Measurements from ENCODE around the gene UBALD1. TPM values are rescaled to one million over a fixed set of nuclear protein-coding genes. Genes with fewer than 3 reads are reported as not detected.

UBALD1 gene
- total and polyA plus RNA-seq, 4 donors: 6.6 to 43.2 (median 29.4) TPM

- no peak for DNase-seq
- H3K4me1 ChIP-seq (ENCODE audit: control insufficient read depth in 5 of 5, insufficient read depth in 5 of 5, low read length in 5 of 5): peaks cover 0 to 15% (median 0%) of the 10 kb centered on the region in 5 donors
- TF ChIP-seq CTCF (IDR thresholded peaks at IDR 0.05; ENCODE audit: control extremely low read depth, extremely low read depth): no peak
- peak overlapping the region in 1 of 2 donors; percentile 10 for H3K27ac ChIP-seq (ENCODE audit: low read depth in 1 of 2, low read length in 1 of 2)
- no peaks in the 10 kb centered on the region for H3K27me3 ChIP-seq (ENCODE audit: control insufficient read depth in 3 of 3, insufficient read depth in 3 of 3, low read length in 2 of 3)
- no peak overlapping the region for H3K9ac ChIP-seq (ENCODE audit: insufficient read depth in 1 of 2, low read length in 2 of 2)
- H3K9me3 ChIP-seq (ENCODE audit: control insufficient read depth in 4 of 4, insufficient read depth in 3 of 4, low read length in 3 of 4): no peaks in the 10 kb centered on the region
- ATAC-seq (ENCODE audit: insufficient read depth, low FRiP score): no peak
- H3K4me3 ChIP-seq: no peak overlapping the region
- 85 to 86% methylated on average over 27 of the region's 27 CpGs for WGBS, 2 donors
- peaks cover 0 to 7% (median 0%) of the 10 kb centered on the region in 4 donors for H3K36me3 ChIP-seq (ENCODE audit: control insufficient read depth in 4 of 4, insufficient read depth in 4 of 4, low read length in 4 of 4)
Measured at GRCh38 chr16:4639899-4640509, 25.3 kb upstream of the UBALD1 start.

- no peak for TF ChIP-seq CTCF (IDR thresholded peaks at IDR 0.05; ENCODE audit: control extremely low read depth, extremely low read depth)
- 88 to 89% methylated on average over 21 of the region's 21 CpGs for WGBS, 2 donors
- Histone ChIP-seq H3K4me1 (ENCODE audit: control insufficient read depth in 5 of 5, insufficient read depth in 5 of 5, low read length in 5 of 5) (peaks cover 0 to 15% (median 0%) of the 10 kb centered on the region in 5 donors), H3K27me3 (ENCODE audit: control insufficient read depth in 3 of 3, insufficient read depth in 3 of 3, low read length in 2 of 3) (no peaks in the 10 kb centered on the region), H3K9ac (ENCODE audit: insufficient read depth in 1 of 2, low read length in 2 of 2) (no peak overlapping the region), H3K36me3 (ENCODE audit: control insufficient read depth in 4 of 4, insufficient read depth in 4 of 4, low read length in 4 of 4) (peaks cover 0 to 13% (median 3%) of the 10 kb centered on the region in 4 donors), H3K4me3 (no peak overlapping the region), H3K9me3 (ENCODE audit: control insufficient read depth in 4 of 4, insufficient read depth in 3 of 4, low read length in 3 of 4) (no peaks in the 10 kb centered on the region), H3K27ac (ENCODE audit: low read depth in 1 of 2, low read length in 1 of 2) (no peak overlapping the region)
- ATAC-seq (ENCODE audit: insufficient read depth, low FRiP score) (no peak), DNase-seq (no peak)
Measured at GRCh38 chr16:4637501-4638166, 22.9 kb upstream of the UBALD1 start.

GRCh38 chr16:4636196-4636595 lies 21.5 kb upstream of the UBALD1 start:
- DNase-seq: no peak
- ATAC-seq (ENCODE audit: insufficient read depth, low FRiP score): no peak
- H3K27ac ChIP-seq (ENCODE audit: low read depth in 1 of 2, low read length in 1 of 2): no peak overlapping the region
- H3K9ac ChIP-seq (ENCODE audit: insufficient read depth in 1 of 2, low read length in 2 of 2): no peak overlapping the region
- H3K4me1 ChIP-seq (ENCODE audit: control insufficient read depth in 5 of 5, insufficient read depth in 5 of 5, low read length in 5 of 5): peaks cover 0 to 13% (median 0%) of the 10 kb centered on the region in 5 donors
- TF ChIP-seq CTCF (IDR thresholded peaks at IDR 0.05; ENCODE audit: control extremely low read depth, extremely low read depth): no peak
- WGBS, 2 donors: 77 to 90% methylated on average over 13 of the region's 13 CpGs
- peaks cover 0 to 13% (median 3%) of the 10 kb centered on the region in 4 donors for H3K36me3 ChIP-seq (ENCODE audit: control insufficient read depth in 4 of 4, insufficient read depth in 4 of 4, low read length in 4 of 4)
- H3K27me3 ChIP-seq (ENCODE audit: control insufficient read depth in 3 of 3, insufficient read depth in 3 of 3, low read length in 2 of 3): no peaks in the 10 kb centered on the region
- peaks cover 0 to 5% (median 0%) of the 10 kb centered on the region in 4 donors for H3K9me3 ChIP-seq (ENCODE audit: control insufficient read depth in 4 of 4, insufficient read depth in 3 of 4, low read length in 3 of 4)
- no peak overlapping the region for H3K4me3 ChIP-seq
